Activated CD8-positive, alpha-beta memory T cell treated with anti-CD3 and anti-CD28 coated beads, Interleukin-2, amount 50 U/mL, for 24 hours (primary cell): ENCODE data around the gene ZNF177.
"Not testable (repeated sequence)": the region's sequence is repeated elsewhere in the genome, so short reads cannot be mapped to it uniquely, and the experiment has no call there.

Experiments used
- DNase-seq: peaks from one replicate; pipeline ENCODE4 v3.0.0-alpha.2; 2020; ENCODE audit errors: extremely low read depth

ZNF177 gene

GRCh38 chr19:9362905-9363304, at the start of gene ZNF177:
Gene ZNF177 (plus strand): TSS chr19:9363013. CDS start chr19:9378312, 15,299 bp downstream.
- no peak for DNase-seq

DNA sequence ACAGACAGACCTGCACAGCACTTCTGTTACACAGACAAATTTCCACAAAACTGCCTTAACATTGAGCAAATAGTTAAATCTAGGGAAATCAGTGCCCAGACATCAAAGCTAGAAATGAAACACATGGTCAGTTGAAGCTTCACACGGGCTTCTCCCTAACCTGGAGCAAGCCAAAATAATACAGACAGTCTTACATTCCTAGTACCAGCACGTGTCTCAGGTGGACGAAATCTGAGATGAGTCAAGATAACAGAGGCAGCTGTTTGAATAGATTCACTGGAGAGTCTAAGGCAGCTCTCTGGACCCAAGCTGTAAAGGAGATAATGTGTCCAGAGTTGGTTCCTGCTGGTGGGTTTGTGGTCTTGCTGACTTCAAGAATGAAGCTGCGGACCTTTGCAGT, 49.1 kb upstream of the ZNF177 start:
- no peak for DNase-seq

- no peak for DNase-seq
These were observed 41.5 kb upstream of the ZNF177 start for GRCh38 chr19:9321338-9321737.

DNA sequence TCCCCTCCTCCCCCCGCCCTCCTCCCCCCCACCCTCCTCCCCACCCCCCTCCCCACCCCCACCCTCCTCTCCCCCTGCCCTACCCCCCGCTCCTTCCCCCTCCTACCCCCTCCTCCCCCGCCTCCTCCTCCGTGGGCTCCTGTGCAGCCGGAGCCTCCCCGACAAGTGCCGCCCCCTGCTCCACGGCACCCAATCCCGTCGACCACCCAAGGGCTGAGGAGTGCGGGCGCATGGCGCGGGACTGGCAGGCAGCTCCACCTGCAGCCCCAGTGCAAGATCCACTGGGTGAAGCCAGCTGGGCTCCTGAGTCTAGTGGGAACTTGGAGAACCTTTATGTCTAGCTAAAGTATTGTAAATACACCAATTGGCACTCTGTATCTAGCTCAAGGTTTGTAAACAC, 41.1 kb upstream of the ZNF177 start:
- not testable (repeated sequence) for DNase-seq

- not testable (repeated sequence) for DNase-seq
These were observed 40.6 kb upstream of the ZNF177 start for GRCh38 chr19:9322201-9322600.

DNA sequence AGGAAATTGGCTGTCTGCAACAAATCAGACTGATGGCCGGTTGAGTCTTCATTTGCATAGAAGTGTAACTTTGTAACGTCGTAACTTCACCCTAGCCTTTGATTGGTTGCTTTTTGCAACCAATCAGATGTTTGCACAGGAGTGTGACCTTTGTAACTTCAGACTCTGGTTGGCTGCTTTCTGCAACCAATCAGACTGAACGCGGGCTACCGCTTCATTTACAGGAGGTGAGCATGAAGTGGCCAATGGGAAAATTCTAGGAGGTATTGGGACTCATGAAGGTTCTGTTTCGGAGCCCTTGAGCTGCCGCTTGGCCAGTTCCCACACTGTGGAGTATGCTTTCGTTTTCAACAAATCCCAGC, 39.3 kb upstream of the ZNF177 start:
- DNase-seq = no peak

DNA sequence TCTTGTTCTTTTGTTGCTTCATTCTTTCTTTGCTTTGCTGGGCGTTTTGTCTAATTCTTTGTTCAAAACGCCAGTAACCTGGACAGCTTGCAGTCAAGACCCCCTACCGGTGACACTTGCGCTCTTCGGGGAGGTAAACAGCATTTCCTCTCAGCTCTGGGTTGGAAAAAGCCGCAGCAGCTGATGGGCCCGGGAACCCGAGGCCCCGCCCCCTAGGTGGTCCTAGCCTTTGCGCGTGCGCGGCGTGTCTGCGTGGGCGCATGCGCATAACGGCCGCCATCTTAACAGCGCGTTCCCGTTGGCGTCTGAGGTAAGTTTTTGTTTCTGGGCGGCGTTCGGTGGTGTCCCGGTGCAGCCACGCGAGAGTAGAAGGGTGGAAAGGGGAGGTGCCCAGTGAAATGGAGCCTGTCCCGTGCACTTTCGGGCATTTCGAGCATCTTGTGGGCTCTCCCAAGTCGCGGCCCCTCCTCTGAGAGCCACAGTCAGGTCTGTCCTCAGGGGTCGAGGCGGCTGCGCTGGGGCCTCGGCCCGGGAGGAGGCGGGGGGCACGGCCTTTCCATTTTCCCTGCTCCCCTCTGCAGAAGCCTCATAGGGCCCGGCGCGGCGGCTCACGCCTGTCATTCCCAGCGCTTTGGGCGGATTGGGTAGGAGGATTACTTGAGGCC, 38.8 kb upstream of the ZNF177 start, which contains the start of gene ZNF559:
Gene ZNF559, plus strand, starts transcription at position 261 of the 665 bp plus-strand sequence. CDS start 14,371 bp downstream, outside the sequence.
- DNase-seq = peak; percentile 89

- DNase-seq = no peak
These were observed 38.2 kb upstream of the ZNF177 start for GRCh38 chr19:9324584-9324962.

GRCh38 chr19:9329999-9330398, 32.8 kb upstream of the ZNF177 start:
- DNase-seq = no peak

GRCh38 chr19:9342610-9343304, 20.1 kb upstream of the ZNF177 start:
- no peak for DNase-seq

GRCh38 chr19:9345005-9345404, 17.8 kb upstream of the ZNF177 start:
- DNase-seq = no peak

DNA sequence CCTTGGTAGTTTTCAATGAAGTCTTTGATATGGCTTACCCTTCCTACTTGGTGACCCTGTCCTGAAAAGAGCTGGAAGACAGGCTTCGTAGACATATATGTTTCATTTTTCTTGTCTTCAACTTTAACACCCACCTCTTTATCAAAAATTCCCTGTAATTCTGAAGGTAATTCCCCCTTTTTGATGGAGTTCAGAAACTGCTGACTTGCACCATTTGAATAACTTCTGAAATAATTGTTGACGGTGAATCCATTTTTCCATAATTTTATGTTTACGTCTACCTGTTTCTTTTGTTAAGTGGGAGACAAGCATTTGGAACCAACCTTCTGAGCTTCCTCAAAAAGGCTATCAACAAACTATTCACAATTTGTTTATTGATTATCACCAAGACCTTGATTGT, 14.6 kb upstream of the ZNF177 start:
- DNase-seq = no peak

- DNase-seq = no peak
These were observed 14.1 kb upstream of the ZNF177 start for GRCh38 chr19:9348671-9349070.

DNA sequence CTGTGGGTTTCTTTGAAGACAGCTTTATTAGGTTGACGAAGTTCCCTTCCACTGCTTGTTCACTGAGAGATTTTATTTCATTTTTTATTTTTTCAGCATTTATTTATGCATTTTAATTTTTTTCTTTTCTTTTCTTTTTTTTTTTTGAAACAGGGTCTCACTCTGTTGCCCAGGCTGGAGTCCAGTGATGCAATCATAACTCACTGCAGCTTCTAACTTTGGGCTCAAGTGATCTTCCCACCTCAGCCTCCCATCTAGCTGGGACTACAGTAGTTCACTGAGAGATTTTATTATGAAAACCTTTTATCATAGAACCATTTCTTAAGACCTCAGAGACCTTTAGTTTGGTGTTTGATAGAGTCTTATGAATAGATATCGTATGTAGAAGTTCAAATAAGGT, 10.3 kb upstream of the ZNF177 start:
- DNase-seq = no peak

- no peak for DNase-seq
These were observed 9.8 kb upstream of the ZNF177 start for GRCh38 chr19:9353011-9353410.

GRCh38 chr19:9354651-9355050, 8.2 kb upstream of the ZNF177 start:
- no peak for DNase-seq

GRCh38 chr19:9370738-9371619, 8.2 kb downstream of the ZNF177 start:
- no peak for DNase-seq

- no peak for DNase-seq
These were observed 18.6 kb downstream of the ZNF177 start for GRCh38 chr19:9381361-9381785.

DNA sequence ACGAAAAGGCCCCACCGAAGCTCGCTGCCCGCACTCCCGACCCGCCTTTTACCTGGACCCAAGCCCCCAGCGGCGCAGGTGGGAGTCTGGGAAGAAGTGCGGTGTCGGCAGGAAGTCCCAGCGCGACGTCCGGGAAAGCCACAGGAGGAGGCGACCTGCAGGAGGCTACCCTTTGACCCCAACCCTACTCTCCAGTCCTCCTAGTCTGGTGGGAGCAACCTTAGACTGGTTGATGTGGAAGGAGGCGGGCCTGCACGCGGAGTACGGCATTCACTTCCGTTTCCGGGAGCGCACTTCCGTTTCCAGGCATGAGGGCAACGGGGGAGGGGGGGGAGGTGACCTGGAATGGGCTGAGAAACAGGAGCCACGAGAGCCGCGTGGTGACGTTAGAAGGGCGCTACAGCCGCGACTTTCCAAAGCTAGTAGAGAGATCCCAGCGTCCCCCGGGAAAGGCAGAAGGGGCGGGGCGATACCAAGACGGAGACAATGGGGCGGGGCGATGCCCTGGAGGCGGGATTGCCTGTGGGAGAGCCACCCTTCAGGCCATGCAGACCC, 44.1 kb downstream of the ZNF177 start:
- peak; percentile 38 for DNase-seq

- no peak for DNase-seq
These were observed 45.0 kb downstream of the ZNF177 start for GRCh38 chr19:9407827-9408226.

DNA sequence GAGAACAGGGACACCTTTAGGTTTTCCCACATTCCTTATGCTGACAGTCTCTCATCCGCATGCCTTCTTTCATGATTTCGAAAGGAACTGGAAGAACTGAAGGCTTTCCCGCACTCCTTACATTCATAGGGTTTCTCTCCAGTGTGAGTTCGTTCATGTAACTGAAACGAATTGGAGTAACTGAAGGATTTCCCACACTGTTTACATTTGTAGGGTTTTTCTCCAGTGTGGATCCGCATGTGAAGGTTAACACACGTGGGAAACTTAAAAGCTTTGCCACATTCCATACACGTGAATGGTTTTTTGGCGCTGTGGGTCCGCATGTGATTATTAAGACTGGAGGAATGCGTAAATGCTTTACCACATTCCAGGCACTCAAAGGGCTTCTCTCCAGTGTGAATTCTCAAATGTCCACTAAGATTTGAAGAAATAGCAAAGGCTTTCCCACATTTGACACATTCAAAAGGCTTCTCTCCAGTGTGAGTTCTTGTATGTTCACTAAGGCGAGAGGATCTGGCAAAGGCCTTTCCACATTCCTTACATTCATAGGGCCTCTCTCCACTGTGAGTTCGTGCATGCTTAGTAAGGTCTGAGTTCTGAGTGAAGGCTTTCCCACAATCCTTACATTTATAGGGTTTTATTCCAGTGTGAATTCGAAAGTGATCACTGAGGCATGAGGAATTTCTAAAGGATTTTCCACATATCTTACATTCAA, 50.6 kb downstream of the ZNF177 start:
- no peak for DNase-seq

GRCh38 chr19:9427941-9428340, 65.1 kb downstream of the ZNF177 start:
- no peak for DNase-seq
